ENCODE measurements around the gene WHAMM.

WHAMM gene

GRCh38 chr15:82835391-82835917 is 26.0 kb downstream of the WHAMM start:
- no peaks in the 10 kb centered on the region for H4K20me1 ChIP-seq (ENCODE audit: low read depth, low read length)
- no peaks in the 10 kb centered on the region for H3K9me3 ChIP-seq (ENCODE audit: insufficient read depth, low read length)
- no peak overlapping the region for H3K4me3 ChIP-seq (ENCODE audit: insufficient read depth, low read length, poor library complexity, severe bottlenecking)
- H3K4me2 ChIP-seq (ENCODE audit: low read depth, low read length, poor library complexity, severe bottlenecking): no peak overlapping the region
- no peak overlapping the region for H2AFZ ChIP-seq (ENCODE audit: low read depth, low read length, severe bottlenecking)
- no peaks in the 10 kb centered on the region for H3K27me3 ChIP-seq (ENCODE audit: low read length)
- H3K9me2 ChIP-seq (replicated peaks; ENCODE audit: insufficient read depth, low read length): no peaks in the 10 kb centered on the region
- H3K27ac ChIP-seq (ENCODE audit: low read depth, low read length): no peak overlapping the region
- no peak overlapping the region for H3K9ac ChIP-seq (ENCODE audit: low read length)
- no peaks in the 10 kb centered on the region for H3F3A ChIP-seq (ENCODE audit: insufficient read depth)
- H3K36me3 ChIP-seq (ENCODE audit: low read length): peaks cover 25% of the 10 kb centered on the region
- no peak for TF ChIP-seq CTCF (IDR thresholded peaks at IDR 0.05; ENCODE audit: insufficient read depth, low read length, poor library complexity, severe bottlenecking)
- TF ChIP-seq EZH2phosphoT487 (conservative IDR thresholded peaks at IDR 0.05; ENCODE audit: low read length): no peak
- H3K79me2 ChIP-seq (ENCODE audit: insufficient read depth, low read length): no peaks in the 10 kb centered on the region

GRCh38 chr15:82838096-82838735 is 28.8 kb downstream of the WHAMM start:
- Histone ChIP-seq H3K9ac (ENCODE audit: low read length) (no peak overlapping the region), H3K4me2 (ENCODE audit: low read depth, low read length, poor library complexity, severe bottlenecking) (no peak overlapping the region), H3K9me2 (replicated peaks; ENCODE audit: insufficient read depth, low read length) (no peaks in the 10 kb centered on the region), H2AFZ (ENCODE audit: low read depth, low read length, severe bottlenecking) (no peak overlapping the region), H3K36me3 (ENCODE audit: low read length) (peaks cover 6% of the 10 kb centered on the region; the same call in 1 of the 2 replicates), H3K79me2 (ENCODE audit: insufficient read depth, low read length) (no peaks in the 10 kb centered on the region), H3K9me3 (ENCODE audit: insufficient read depth, low read length) (no peaks in the 10 kb centered on the region), H3K4me3 (ENCODE audit: insufficient read depth, low read length, poor library complexity, severe bottlenecking) (no peak overlapping the region), H3F3A (ENCODE audit: insufficient read depth) (peaks cover 5% of the 10 kb centered on the region; the same call in 1 of the 2 replicates), H4K20me1 (ENCODE audit: low read depth, low read length) (no peaks in the 10 kb centered on the region), H3K27ac (ENCODE audit: low read depth, low read length) (no peak overlapping the region), H3K27me3 (ENCODE audit: low read length) (no peaks in the 10 kb centered on the region)
- no peak for TF ChIP-seq CTCF (IDR thresholded peaks at IDR 0.05; ENCODE audit: insufficient read depth, low read length, poor library complexity, severe bottlenecking)
- no peak for TF ChIP-seq EZH2phosphoT487 (conservative IDR thresholded peaks at IDR 0.05; ENCODE audit: low read length)

- Histone ChIP-seq H3K27me3 (ENCODE audit: low read length) (no peaks in the 10 kb centered on the region), H3K27ac (ENCODE audit: low read depth, low read length) (no peak overlapping the region), H2AFZ (ENCODE audit: low read depth, low read length, severe bottlenecking) (no peak overlapping the region), H3K9me3 (ENCODE audit: insufficient read depth, low read length) (no peaks in the 10 kb centered on the region), H4K20me1 (ENCODE audit: low read depth, low read length) (no peaks in the 10 kb centered on the region), H3K9ac (ENCODE audit: low read length) (no peak overlapping the region), H3K36me3 (ENCODE audit: low read length) (peaks cover 6% of the 10 kb centered on the region; the same call in 1 of the 2 replicates), H3K4me2 (ENCODE audit: low read depth, low read length, poor library complexity, severe bottlenecking) (no peak overlapping the region), H3K9me2 (replicated peaks; ENCODE audit: insufficient read depth, low read length) (no peaks in the 10 kb centered on the region), H3F3A (ENCODE audit: insufficient read depth) (peaks cover 5% of the 10 kb centered on the region; the same call in 1 of the 2 replicates), H3K79me2 (ENCODE audit: insufficient read depth, low read length) (no peaks in the 10 kb centered on the region), H3K4me3 (ENCODE audit: insufficient read depth, low read length, poor library complexity, severe bottlenecking) (no peak overlapping the region)
- TF ChIP-seq CTCF (IDR thresholded peaks at IDR 0.05; ENCODE audit: insufficient read depth, low read length, poor library complexity, severe bottlenecking) (no peak), EZH2phosphoT487 (conservative IDR thresholded peaks at IDR 0.05; ENCODE audit: low read length) (no peak)
Measured at GRCh38 chr15:82839136-82839535, 29.7 kb downstream of the WHAMM start.
